DOHH2 (cell line): ENCODE results near the gene PDE6G.

Experiments used
- EZH2phosphoT487 ChIP-seq: fragments of 200-600 bp; sonication (generic); IDR thresholded peaks from 2 replicates; pipeline ENCODE4 v1.6.1; 2017; ENCODE audit warnings: borderline replicate concordance, mild to moderate bottlenecking, antibody characterized with exemption, low read length, moderate library complexity, mixed read lengths
- TF ChIP-seq, protein P1 (sequence below): fragments of 200-600 bp; sonication (generic); IDR thresholded peaks from one replicate; pipeline ENCODE4 v1.5.1; 2014; ENCODE audit warnings: antibody characterized with exemption, mild to moderate bottlenecking, low read depth, low read length; ENCODE audit not compliant: poor library complexity, severe bottlenecking

- TF ChIP-seq, protein P1, sequence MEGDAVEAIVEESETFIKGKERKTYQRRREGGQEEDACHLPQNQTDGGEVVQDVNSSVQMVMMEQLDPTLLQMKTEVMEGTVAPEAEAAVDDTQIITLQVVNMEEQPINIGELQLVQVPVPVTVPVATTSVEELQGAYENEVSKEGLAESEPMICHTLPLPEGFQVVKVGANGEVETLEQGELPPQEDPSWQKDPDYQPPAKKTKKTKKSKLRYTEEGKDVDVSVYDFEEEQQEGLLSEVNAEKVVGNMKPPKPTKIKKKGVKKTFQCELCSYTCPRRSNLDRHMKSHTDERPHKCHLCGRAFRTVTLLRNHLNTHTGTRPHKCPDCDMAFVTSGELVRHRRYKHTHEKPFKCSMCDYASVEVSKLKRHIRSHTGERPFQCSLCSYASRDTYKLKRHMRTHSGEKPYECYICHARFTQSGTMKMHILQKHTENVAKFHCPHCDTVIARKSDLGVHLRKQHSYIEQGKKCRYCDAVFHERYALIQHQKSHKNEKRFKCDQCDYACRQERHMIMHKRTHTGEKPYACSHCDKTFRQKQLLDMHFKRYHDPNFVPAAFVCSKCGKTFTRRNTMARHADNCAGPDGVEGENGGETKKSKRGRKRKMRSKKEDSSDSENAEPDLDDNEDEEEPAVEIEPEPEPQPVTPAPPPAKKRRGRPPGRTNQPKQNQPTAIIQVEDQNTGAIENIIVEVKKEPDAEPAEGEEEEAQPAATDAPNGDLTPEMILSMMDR: no peak
- no peak for TF ChIP-seq EZH2phosphoT487
These were observed 5.4 kb downstream of the PDE6G start for GRCh38 chr17:81650951-81651350.
